Neural cell (in vitro differentiated cells): ENCODE data around the gene DYRK3.

Source experiments
- EZH2 ChIP-seq: fragments of 200-600, 300-800 bp; shearing (Covaris generic), sonication (generic); IDR thresholded peaks from 2 replicates; pipeline ENCODE4 v1.6.1; 2014; ENCODE audit warnings: antibody characterized with exemption, low read length, borderline replicate concordance, mild to moderate bottlenecking; ENCODE audit not compliant: insufficient read depth, poor library complexity, severe bottlenecking
- MXI1 ChIP-seq: fragments of 450-650 bp; conservative IDR thresholded peaks from 2 replicates; pipeline ENCODE4 v1.6.1; 2014; ENCODE audit warnings: antibody characterized with exemption, mild to moderate bottlenecking; ENCODE audit not compliant: poor library complexity, severe bottlenecking
- POLR2AphosphoS5 ChIP-seq: IDR thresholded peaks from 2 replicates; pipeline ENCODE4 v1.6.1; 2012
- RAD21 ChIP-seq: fragments of 450-650 bp; conservative IDR thresholded peaks from 2 replicates; pipeline ENCODE4 v1.6.1; 2014; ENCODE audit warnings: antibody characterized with exemption, mild to moderate bottlenecking, moderate library complexity
- SMC3 ChIP-seq: fragments of 450-650 bp; conservative IDR thresholded peaks from 2 replicates; pipeline ENCODE4 v1.6.1; 2014; ENCODE audit warnings: antibody characterized with exemption, mild to moderate bottlenecking, moderate library complexity; ENCODE audit not compliant: poor library complexity
- TF ChIP-seq, protein P1 (sequence below): fragments of 450-650 bp; IDR thresholded peaks from 2 replicates; pipeline ENCODE4 v1.5.1; 2014; ENCODE audit warnings: antibody characterized with exemption, mild to moderate bottlenecking, moderate library complexity; ENCODE audit not compliant: poor library complexity, severe bottlenecking
- TF ChIP-seq, protein P2 (sequence below): IDR thresholded peaks from 2 replicates; pipeline ENCODE4 v1.6.1; 2012; ENCODE audit warnings: borderline replicate concordance

DNA sequence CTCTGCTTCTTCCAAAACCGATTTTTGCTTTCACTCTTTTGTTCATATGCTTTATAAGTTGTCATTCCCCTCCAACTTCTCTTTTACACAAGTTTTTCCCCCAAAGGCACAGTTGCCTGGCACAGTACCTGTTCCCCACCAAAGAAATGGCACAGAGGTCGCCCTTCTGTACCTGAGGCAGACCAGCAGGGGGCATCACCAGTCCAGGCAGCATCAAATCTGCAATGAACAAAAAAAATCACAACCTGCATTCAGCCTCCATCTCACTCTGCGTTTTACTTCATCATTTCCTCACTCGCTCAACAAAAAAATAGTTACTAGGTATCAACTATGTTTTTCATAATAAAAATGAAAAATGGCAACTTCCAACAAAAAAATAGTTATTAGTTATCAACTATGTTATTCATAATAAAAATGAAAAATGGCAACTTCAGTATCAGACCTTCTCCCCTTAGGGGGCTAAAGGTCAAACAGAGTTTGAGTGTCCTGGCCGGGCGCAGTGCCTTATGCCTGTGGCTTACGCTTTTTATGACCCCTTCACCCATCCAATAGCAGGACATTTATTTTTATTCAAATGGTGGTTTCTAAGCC lies 27.1 kb upstream of the DYRK3 start:
- TF ChIP-seq, protein P1, sequence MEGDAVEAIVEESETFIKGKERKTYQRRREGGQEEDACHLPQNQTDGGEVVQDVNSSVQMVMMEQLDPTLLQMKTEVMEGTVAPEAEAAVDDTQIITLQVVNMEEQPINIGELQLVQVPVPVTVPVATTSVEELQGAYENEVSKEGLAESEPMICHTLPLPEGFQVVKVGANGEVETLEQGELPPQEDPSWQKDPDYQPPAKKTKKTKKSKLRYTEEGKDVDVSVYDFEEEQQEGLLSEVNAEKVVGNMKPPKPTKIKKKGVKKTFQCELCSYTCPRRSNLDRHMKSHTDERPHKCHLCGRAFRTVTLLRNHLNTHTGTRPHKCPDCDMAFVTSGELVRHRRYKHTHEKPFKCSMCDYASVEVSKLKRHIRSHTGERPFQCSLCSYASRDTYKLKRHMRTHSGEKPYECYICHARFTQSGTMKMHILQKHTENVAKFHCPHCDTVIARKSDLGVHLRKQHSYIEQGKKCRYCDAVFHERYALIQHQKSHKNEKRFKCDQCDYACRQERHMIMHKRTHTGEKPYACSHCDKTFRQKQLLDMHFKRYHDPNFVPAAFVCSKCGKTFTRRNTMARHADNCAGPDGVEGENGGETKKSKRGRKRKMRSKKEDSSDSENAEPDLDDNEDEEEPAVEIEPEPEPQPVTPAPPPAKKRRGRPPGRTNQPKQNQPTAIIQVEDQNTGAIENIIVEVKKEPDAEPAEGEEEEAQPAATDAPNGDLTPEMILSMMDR, result peak; percentile 77
- TF ChIP-seq SMC3 (peak; percentile 82), EZH2 (no peak), RAD21 (peak; percentile 80), POLR2AphosphoS5 (no peak), MXI1 (no peak)
- TF ChIP-seq, protein P2, sequence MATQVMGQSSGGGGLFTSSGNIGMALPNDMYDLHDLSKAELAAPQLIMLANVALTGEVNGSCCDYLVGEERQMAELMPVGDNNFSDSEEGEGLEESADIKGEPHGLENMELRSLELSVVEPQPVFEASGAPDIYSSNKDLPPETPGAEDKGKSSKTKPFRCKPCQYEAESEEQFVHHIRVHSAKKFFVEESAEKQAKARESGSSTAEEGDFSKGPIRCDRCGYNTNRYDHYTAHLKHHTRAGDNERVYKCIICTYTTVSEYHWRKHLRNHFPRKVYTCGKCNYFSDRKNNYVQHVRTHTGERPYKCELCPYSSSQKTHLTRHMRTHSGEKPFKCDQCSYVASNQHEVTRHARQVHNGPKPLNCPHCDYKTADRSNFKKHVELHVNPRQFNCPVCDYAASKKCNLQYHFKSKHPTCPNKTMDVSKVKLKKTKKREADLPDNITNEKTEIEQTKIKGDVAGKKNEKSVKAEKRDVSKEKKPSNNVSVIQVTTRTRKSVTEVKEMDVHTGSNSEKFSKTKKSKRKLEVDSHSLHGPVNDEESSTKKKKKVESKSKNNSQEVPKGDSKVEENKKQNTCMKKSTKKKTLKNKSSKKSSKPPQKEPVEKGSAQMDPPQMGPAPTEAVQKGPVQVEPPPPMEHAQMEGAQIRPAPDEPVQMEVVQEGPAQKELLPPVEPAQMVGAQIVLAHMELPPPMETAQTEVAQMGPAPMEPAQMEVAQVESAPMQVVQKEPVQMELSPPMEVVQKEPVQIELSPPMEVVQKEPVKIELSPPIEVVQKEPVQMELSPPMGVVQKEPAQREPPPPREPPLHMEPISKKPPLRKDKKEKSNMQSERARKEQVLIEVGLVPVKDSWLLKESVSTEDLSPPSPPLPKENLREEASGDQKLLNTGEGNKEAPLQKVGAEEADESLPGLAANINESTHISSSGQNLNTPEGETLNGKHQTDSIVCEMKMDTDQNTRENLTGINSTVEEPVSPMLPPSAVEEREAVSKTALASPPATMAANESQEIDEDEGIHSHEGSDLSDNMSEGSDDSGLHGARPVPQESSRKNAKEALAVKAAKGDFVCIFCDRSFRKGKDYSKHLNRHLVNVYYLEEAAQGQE, result no peak
